HEK293 (cell line): Measurements from ENCODE around the gene ING5.

ENCODE experiments used
- ZBTB20 ChIP-seq: fragments of 450-650 bp; formaldehyde crosslinking; IDR thresholded peaks from 2 replicates; pipeline ENCODE4 v1.5.1; 2016; ENCODE audit warnings: missing biosample characterization, missing genetic modification characterization
- ZNF513 ChIP-seq: fragments of 450-650 bp; IDR thresholded peaks from 2 replicates; pipeline ENCODE4 v1.5.1; 2018; ENCODE audit warnings: missing biosample characterization, missing genetic modification characterization
- TF ChIP-seq, protein P1 (sequence below): fragments of 450-650 bp; formaldehyde crosslinking; IDR thresholded peaks from 2 replicates; pipeline ENCODE4 v1.5.1; 2016; ENCODE audit warnings: missing biosample characterization, missing genetic modification characterization

- TF ChIP-seq, protein P1, sequence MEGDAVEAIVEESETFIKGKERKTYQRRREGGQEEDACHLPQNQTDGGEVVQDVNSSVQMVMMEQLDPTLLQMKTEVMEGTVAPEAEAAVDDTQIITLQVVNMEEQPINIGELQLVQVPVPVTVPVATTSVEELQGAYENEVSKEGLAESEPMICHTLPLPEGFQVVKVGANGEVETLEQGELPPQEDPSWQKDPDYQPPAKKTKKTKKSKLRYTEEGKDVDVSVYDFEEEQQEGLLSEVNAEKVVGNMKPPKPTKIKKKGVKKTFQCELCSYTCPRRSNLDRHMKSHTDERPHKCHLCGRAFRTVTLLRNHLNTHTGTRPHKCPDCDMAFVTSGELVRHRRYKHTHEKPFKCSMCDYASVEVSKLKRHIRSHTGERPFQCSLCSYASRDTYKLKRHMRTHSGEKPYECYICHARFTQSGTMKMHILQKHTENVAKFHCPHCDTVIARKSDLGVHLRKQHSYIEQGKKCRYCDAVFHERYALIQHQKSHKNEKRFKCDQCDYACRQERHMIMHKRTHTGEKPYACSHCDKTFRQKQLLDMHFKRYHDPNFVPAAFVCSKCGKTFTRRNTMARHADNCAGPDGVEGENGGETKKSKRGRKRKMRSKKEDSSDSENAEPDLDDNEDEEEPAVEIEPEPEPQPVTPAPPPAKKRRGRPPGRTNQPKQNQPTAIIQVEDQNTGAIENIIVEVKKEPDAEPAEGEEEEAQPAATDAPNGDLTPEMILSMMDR (tag by site-specific recombination), result no peak
- TF ChIP-seq ZBTB20 (tag by site-specific recombination) (no peak), ZNF513 (tag by site-specific recombination) (no peak)
Measured at GRCh38 chr2:241751152-241751551, 49.3 kb downstream of the ING5 start.
